Smooth muscle cell (in vitro differentiated cells): ENCODE data around the gene SLC23A1. TPM values are rescaled to one million over a fixed set of nuclear protein-coding genes. Genes with fewer than 3 reads are reported as not detected.
"Not testable (repeated sequence)": the region's sequence is repeated elsewhere in the genome, so short reads cannot be mapped to it uniquely, and the experiment has no call there.

Source experiments
- DNase-seq: peaks from one replicate; lab custom pipeline; 2025; ENCODE audit not compliant: unreplicated experiment; lab: John Stamatoyannopoulos, UW
- H2AFZ ChIP-seq: fragments of 200-600 bp; sonication (generic); 2 replicates; pipeline ENCODE4 v1.6.0; 2016; ENCODE audit warnings: antibody characterized with exemption, low read depth, mild to moderate bottlenecking
- H3F3A ChIP-seq: fragments of 200-600 bp; sonication (generic); 2 replicates; pipeline ENCODE4 v1.6.0; 2017; ENCODE audit warnings: antibody characterized with exemption, low read depth
- H3K27ac ChIP-seq: fragments of 200-600 bp; sonication (generic); 2 replicates; pipeline ENCODE4 v1.5.1; 2016; ENCODE audit warnings: low read depth, mild to moderate bottlenecking
- H3K27me3 ChIP-seq: fragments of 200-600 bp; sonication (generic); 2 replicates; pipeline ENCODE4 v1.6.1; 2016; ENCODE audit warnings: low read depth, mild to moderate bottlenecking
- H3K36me3 ChIP-seq: fragments of 200-600 bp; sonication (generic); 2 replicates; pipeline ENCODE4 v1.5.1; 2016; ENCODE audit warnings: low read depth
- H3K4me1 ChIP-seq: fragments of 200-600 bp; sonication (generic); 2 replicates; pipeline ENCODE4 v1.5.1; 2016; ENCODE audit warnings: low read depth
- H3K4me2 ChIP-seq: fragments of 200-600 bp; sonication (generic); 2 replicates; pipeline ENCODE4 v1.6.0; 2016; ENCODE audit warnings: mild to moderate bottlenecking
- H3K4me3 ChIP-seq: fragments of 200-600 bp; sonication (generic); 2 replicates; pipeline ENCODE4 v1.5.1; 2016; ENCODE audit warnings: mild to moderate bottlenecking
- H3K79me2 ChIP-seq: fragments of 200-600 bp; sonication (generic); 2 replicates; pipeline ENCODE4 v1.6.0; 2016; ENCODE audit warnings: low read depth, mild to moderate bottlenecking
- H3K9ac ChIP-seq: fragments of 200-600 bp; sonication (generic); 2 replicates; pipeline ENCODE4 v1.6.0; 2016; ENCODE audit warnings: low read depth
- H3K9me3 ChIP-seq: fragments of 200-600 bp; sonication (generic); replicated peaks from 2 replicates; pipeline ENCODE4 v1.5.1; 2016; ENCODE audit warnings: low read depth
- H4K20me1 ChIP-seq: fragments of 200-600 bp; sonication (generic); 2 replicates; pipeline ENCODE4 v1.6.0; 2016; ENCODE audit warnings: low read depth
- WGBS: methylation state at CpG from one replicate; pipeline ENCODE4 v1.1.7; 2016; ENCODE audit warnings: low lambda C conversion rate; 5-methylcytosine and 5-hydroxymethylcytosine counted together
- polyA plus RNA-seq: library from polyadenylated mRNA; unstranded; fragments of >200 nt; fragmentation: Nextera tagmentation; extraction: Ambion mirVana; gene quantifications from 2 replicates; pipeline ENCODE4 v1.2.1, GENCODE V29; 2016
- total RNA-seq: library from RNA; depleted of rRNA; stranded (reverse); fragments of >200 nt; gene quantifications from 2 replicates; pipeline ENCODE4 v1.2.3, GENCODE V29; 2014
- TF ChIP-seq, protein P1 (sequence below): fragments of 200-600 bp; sonication (generic); IDR thresholded peaks from 2 replicates; pipeline ENCODE4 v1.5.1; 2017; ENCODE audit warnings: borderline replicate concordance, mild to moderate bottlenecking, antibody characterized with exemption; ENCODE audit not compliant: insufficient read depth, poor library complexity, severe bottlenecking

SLC23A1 gene
- total and polyA plus RNA-seq, 2 experiments from 2014 or later: 0.22 TPM; not detected in 1

DNA sequence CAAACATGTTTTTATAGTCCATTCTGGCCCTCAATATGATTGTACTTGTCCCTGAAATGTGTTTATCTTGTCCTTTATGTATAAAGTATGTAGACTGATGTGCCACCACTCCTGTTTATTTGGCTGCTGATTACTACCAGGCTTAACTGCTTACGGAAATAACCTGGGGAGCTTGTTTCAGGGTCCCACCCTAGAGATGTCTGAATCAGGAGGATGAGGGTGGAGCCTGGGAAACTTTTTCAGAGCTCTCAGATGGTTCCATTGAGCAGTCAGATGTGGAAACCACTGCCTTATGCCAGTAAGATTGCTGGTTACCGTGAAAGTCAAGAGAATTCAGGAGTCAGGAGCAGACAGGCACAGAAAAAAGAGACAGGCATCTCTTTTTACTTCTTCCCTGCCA, 19.2 kb downstream of the SLC23A1 start:
- Histone ChIP-seq H3K9ac (no peak overlapping the region), H3K79me2 (peaks cover 52% of the 10 kb centered on the region), H3K27ac (peak overlapping the region; percentile 13), H4K20me1 (peaks cover 89% of the 10 kb centered on the region), H2AFZ (no peak overlapping the region), H3K36me3 (peaks cover 20% of the 10 kb centered on the region), H3K4me3 (no peak overlapping the region), H3K4me1 (no peaks in the 10 kb centered on the region), H3K27me3 (no peaks in the 10 kb centered on the region), H3F3A (no peaks in the 10 kb centered on the region), H3K4me2 (no peak overlapping the region), H3K9me3 (no peaks in the 10 kb centered on the region)
- no peak for DNase-seq
- 78% methylated on average over 2 of the region's 2 CpGs for WGBS
- TF ChIP-seq, protein P1, sequence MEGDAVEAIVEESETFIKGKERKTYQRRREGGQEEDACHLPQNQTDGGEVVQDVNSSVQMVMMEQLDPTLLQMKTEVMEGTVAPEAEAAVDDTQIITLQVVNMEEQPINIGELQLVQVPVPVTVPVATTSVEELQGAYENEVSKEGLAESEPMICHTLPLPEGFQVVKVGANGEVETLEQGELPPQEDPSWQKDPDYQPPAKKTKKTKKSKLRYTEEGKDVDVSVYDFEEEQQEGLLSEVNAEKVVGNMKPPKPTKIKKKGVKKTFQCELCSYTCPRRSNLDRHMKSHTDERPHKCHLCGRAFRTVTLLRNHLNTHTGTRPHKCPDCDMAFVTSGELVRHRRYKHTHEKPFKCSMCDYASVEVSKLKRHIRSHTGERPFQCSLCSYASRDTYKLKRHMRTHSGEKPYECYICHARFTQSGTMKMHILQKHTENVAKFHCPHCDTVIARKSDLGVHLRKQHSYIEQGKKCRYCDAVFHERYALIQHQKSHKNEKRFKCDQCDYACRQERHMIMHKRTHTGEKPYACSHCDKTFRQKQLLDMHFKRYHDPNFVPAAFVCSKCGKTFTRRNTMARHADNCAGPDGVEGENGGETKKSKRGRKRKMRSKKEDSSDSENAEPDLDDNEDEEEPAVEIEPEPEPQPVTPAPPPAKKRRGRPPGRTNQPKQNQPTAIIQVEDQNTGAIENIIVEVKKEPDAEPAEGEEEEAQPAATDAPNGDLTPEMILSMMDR: no peak

DNA sequence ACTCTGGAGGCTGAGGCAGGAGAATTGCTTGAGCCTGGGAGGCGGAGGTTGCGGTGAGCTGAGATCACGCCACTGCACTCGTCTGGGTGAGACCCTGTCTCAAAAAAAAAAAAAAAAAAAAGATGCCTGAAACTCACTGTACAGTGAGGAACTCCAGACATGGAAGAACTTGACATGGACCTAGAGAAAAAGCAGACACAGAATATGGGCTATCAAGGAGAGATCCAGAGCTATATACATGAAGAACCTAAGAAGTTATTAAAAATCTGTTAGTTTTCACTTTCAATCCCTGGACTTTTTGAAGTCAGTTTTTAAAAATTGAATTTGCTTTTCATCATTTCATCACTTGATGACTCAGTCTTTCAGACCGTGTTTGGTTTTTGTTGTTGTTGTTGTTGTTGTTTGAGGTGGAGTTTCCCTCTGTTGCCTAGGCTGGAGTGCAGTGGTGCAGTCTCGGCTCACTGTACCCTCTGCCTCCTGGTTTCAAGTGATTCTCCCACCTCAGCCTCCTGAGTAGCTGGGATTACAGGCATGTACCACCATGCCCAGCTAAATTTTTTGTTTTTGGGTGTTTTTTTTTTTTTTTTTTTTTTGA, 21.2 kb downstream of the SLC23A1 start:
- Histone ChIP-seq H3K27ac (peak overlapping the region; percentile 54), H3K27me3 (no peaks in the 10 kb centered on the region), H2AFZ (no peak overlapping the region), H3F3A (no peaks in the 10 kb centered on the region), H3K36me3 (peaks cover 19% of the 10 kb centered on the region), H3K4me1 (no peaks in the 10 kb centered on the region), H4K20me1 (peaks cover 98% of the 10 kb centered on the region), H3K4me2 (no peak overlapping the region), H3K9me3 (no peaks in the 10 kb centered on the region), H3K9ac (no peak overlapping the region), H3K4me3 (no peak overlapping the region), H3K79me2 (peaks cover 70% of the 10 kb centered on the region)
- 76% methylated on average over 6 of the region's 6 CpGs for WGBS
- TF ChIP-seq, protein P1: no peak
- no peak for DNase-seq

DNA sequence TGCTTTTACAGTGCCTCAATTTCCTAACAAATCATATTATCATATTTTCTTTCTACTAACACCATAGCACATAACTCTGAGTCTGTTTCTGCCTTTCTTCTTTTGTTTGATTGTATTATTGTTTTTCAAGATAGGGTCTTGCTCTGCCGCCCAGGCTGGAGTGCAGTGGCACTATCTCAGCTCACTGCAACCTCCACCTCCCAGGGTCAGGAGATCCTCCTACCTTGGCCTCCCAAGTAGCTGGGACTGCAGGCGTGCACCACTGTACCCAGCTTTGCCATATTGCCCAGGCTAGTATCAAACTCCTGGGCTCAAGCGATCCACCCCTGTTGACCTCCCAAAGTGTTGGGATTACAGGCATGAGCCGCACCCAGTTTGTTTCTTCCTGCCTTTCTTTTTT, 22.7 kb downstream of the SLC23A1 start:
- no peaks in the 10 kb centered on the region for H3F3A ChIP-seq
- no peaks in the 10 kb centered on the region for H3K9me3 ChIP-seq
- H3K27me3 ChIP-seq: no peaks in the 10 kb centered on the region
- H4K20me1 ChIP-seq: peaks cover 98% of the 10 kb centered on the region
- TF ChIP-seq, protein P1: no peak
- H3K9ac ChIP-seq: no peak overlapping the region
- no peak overlapping the region for H3K4me2 ChIP-seq
- H3K27ac ChIP-seq: no peak overlapping the region
- no peak for DNase-seq
- no peak overlapping the region for H2AFZ ChIP-seq
- H3K4me3 ChIP-seq: no peak overlapping the region
- H3K79me2 ChIP-seq: peaks cover 85% of the 10 kb centered on the region
- 98% methylated on average over 4 of the region's 4 CpGs for WGBS
- H3K36me3 ChIP-seq: peaks cover 14% of the 10 kb centered on the region
- no peaks in the 10 kb centered on the region for H3K4me1 ChIP-seq

DNA sequence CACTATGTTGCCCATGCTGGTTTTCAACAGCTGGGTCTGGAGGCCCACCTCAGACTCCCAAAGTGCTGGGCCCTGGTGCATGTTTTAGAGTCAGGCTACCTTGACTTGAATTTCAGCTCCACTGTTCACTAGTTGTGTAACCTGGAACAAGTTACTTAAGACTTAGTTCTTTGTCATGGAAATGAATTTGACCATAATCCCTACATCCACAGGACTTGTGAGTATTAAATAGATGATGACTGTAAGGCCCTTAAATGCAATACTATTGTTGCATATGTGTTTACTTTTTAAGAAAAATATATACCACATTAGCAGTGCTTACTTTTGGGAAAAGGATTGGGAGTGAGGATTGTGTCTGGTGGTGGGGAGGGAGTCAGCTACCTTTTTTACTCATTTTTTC, 25.0 kb downstream of the SLC23A1 start:
- Histone ChIP-seq H3K36me3 (peaks cover 5% of the 10 kb centered on the region), H3K4me1 (no peaks in the 10 kb centered on the region), H2AFZ (no peak overlapping the region), H3K9me3 (no peaks in the 10 kb centered on the region), H3K27ac (no peak overlapping the region), H3K4me2 (no peak overlapping the region), H3K79me2 (peaks cover 100% of the 10 kb centered on the region), H3K4me3 (no peak overlapping the region), H3F3A (no peaks in the 10 kb centered on the region), H3K27me3 (no peaks in the 10 kb centered on the region), H3K9ac (no peak overlapping the region), H4K20me1 (peaks cover 100% of the 10 kb centered on the region)
- no peak for DNase-seq
- TF ChIP-seq, protein P1: no peak

DNA sequence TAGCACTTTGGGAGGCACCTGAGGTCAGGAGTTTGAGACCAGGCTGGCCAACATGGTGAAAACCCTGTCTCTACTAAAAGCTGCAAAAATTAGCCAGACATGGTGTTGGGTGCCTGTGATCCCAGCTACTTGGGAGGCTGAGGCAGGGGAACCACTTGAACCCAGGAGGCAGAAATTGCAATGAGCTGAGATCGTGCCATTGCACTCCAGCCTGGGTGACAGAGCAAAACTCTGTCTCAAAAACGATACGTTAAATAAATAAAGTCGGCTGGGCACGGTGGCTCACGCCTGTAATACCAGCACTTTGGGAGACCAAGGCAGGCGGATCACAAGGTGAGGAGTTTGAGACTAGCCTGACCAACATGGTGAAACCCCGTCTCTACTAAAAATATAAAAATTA, 27.2 kb downstream of the SLC23A1 start:
- DNase-seq, H3K4me2 ChIP-seq, H3K4me3 ChIP-seq, H3F3A ChIP-seq, H3K27me3 ChIP-seq, H2AFZ ChIP-seq, H3K36me3 ChIP-seq, H3K27ac ChIP-seq, H3K9me3 ChIP-seq, H3K9ac ChIP-seq, H3K4me1 ChIP-seq: not testable (repeated sequence)
- peaks cover 100% of the 10 kb centered on the region for H4K20me1 ChIP-seq
- H3K79me2 ChIP-seq: peaks cover 100% of the 10 kb centered on the region
- WGBS: 98% methylated on average over 8 of the region's 8 CpGs
